ENCODE measurements around the gene RHEX. TPM values are rescaled to one million over a fixed set of nuclear protein-coding genes. Genes with fewer than 3 reads are reported as not detected.

Gene RHEX
- total and polyA plus RNA-seq, 2 of the 13 experiments (the other 11 are each of a cell fraction or from before 2014, with no cell fraction given): 1.4 to 2.7 TPM

DNA sequence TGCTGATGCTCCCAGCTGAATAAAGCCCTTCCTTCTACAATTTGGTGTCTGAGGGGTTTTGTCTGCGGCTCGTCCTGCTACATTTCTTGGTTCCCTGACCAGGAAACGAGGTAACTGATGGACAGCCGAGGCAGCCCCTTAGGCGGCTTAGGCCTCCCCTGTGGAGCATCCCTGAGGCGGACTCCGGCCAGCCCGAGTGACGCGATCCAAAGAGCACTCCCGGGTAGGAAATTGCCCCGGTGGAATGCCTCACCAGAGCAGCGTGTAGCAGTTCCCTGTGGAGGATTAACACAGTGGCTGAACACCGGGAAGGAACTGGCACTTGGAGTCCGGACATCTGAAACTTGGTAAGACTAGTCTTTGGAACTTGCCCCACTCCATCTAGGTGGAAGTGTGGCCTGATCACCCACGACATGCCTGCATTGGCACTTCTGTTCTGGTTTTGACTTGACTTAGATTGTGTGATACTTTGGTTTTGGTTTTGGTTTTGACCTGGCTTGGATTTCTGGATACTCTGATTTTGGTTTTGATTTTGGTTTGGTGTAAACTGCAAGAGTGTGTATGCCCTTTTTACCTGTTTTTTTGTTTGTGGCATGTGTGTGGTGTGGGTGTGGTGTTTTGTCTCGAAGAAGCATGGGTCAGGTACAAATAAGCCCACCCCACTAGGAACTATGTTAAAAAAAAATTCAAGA is at the start of gene RHEX (continued):
- TF ChIP-seq, protein P1, sequence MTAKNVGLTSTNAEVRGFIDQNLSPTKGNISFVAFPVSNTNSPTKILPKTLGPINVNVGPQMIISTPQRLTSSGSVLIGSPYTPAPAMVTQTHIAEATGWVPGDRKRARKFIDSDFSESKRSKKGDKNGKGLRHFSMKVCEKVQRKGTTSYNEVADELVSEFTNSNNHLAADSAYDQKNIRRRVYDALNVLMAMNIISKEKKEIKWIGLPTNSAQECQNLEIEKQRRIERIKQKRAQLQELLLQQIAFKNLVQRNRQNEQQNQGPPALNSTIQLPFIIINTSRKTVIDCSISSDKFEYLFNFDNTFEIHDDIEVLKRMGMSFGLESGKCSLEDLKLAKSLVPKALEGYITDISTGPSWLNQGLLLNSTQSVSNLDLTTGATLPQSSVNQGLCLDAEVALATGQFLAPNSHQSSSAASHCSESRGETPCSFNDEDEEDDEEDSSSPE (CRISPR knock-in tag; IDR thresholded peaks at IDR 0.05): 0 out of 2 replicates have a peak, but pooled peaks have one; percentile 10
- TF ChIP-seq PHF21A (CRISPR knock-in tag; IDR thresholded peaks at IDR 0.05): 0 out of 2 replicates have a peak, but pooled peaks have one; percentile 27
- TF ChIP-seq, protein P2, sequence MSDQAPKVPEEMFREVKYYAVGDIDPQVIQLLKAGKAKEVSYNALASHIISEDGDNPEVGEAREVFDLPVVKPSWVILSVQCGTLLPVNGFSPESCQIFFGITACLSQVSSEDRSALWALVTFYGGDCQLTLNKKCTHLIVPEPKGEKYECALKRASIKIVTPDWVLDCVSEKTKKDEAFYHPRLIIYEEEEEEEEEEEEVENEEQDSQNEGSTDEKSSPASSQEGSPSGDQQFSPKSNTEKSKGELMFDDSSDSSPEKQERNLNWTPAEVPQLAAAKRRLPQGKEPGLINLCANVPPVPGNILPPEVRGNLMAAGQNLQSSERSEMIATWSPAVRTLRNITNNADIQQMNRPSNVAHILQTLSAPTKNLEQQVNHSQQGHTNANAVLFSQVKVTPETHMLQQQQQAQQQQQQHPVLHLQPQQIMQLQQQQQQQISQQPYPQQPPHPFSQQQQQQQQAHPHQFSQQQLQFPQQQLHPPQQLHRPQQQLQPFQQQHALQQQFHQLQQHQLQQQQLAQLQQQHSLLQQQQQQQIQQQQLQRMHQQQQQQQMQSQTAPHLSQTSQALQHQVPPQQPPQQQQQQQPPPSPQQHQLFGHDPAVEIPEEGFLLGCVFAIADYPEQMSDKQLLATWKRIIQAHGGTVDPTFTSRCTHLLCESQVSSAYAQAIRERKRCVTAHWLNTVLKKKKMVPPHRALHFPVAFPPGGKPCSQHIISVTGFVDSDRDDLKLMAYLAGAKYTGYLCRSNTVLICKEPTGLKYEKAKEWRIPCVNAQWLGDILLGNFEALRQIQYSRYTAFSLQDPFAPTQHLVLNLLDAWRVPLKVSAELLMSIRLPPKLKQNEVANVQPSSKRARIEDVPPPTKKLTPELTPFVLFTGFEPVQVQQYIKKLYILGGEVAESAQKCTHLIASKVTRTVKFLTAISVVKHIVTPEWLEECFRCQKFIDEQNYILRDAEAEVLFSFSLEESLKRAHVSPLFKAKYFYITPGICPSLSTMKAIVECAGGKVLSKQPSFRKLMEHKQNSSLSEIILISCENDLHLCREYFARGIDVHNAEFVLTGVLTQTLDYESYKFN (CRISPR knock-in tag; conservative IDR thresholded peaks at IDR 0.05): peak; percentile 66
- TF ChIP-seq JUND (CRISPR knock-in tag; IDR thresholded peaks at IDR 0.05): peak; percentile 56; the same call in 1 of the 2 replicates
- TF ChIP-seq, protein P3, sequence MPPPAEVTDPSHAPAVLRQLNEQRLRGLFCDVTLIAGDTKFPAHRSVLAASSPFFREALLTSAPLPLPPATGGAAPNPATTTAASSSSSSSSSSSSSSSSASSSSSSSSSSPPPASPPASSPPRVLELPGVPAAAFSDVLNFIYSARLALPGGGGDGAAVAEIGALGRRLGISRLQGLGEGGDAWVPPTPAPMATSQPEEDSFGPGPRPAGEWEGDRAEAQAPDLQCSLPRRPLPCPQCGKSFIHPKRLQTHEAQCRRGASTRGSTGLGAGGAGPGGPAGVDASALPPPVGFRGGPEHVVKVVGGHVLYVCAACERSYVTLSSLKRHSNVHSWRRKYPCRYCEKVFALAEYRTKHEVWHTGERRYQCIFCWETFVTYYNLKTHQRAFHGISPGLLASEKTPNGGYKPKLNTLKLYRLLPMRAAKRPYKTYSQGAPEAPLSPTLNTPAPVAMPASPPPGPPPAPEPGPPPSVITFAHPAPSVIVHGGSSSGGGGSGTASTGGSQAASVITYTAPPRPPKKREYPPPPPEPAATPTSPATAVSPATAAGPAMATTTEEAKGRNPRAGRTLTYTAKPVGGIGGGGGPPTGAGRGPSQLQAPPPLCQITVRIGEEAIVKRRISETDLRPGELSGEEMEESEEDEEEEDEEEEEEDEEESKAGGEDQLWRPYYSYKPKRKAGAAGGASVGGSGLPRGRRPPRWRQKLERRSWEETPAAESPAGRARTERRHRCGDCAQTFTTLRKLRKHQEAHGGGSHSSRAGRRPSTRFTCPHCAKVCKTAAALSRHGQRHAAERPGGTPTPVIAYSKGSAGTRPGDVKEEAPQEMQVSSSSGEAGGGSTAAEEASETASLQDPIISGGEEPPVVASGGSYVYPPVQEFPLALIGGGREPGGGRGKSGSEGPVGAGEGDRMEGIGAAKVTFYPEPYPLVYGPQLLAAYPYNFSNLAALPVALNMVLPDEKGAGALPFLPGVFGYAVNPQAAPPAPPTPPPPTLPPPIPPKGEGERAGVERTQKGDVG (CRISPR knock-in tag; IDR thresholded peaks at IDR 0.05; ENCODE audit: borderline replicate concordance): peak; percentile 46; the same call in 1 of the 2 replicates
- TF ChIP-seq SPEN (CRISPR knock-in tag; IDR thresholded peaks at IDR 0.05; ENCODE audit: low read depth): 0 out of 2 replicates have a peak, but pooled peaks have one; percentile 43
- TF ChIP-seq RAD21 (CRISPR knock-in tag; IDR thresholded peaks at IDR 0.05): 0 out of 2 replicates have a peak, but pooled peaks have one; percentile 11
- TF ChIP-seq ZNF292 (CRISPR knock-in tag; IDR thresholded peaks at IDR 0.05; ENCODE audit: borderline replicate concordance, low read depth): peak; percentile 82
- peak; percentile 91 for TF ChIP-seq KAT7 (CRISPR knock-in tag; IDR thresholded peaks at IDR 0.05; ENCODE audit: borderline replicate concordance)
- TF ChIP-seq, protein P4, sequence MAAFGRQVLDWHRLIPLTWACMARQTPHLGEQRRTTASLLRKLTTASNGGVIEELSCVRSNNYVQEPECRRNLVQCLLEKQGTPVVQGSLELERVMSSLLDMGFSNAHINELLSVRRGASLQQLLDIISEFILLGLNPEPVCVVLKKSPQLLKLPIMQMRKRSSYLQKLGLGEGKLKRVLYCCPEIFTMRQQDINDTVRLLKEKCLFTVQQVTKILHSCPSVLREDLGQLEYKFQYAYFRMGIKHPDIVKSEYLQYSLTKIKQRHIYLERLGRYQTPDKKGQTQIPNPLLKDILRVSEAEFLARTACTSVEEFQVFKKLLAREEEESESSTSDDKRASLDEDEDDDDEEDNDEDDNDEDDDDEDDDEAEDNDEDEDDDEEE (CRISPR knock-in tag; IDR thresholded peaks at IDR 0.05): peak; percentile 82; the same call in 1 of the 2 replicates
- 0 out of 2 replicates have a peak, but pooled peaks have one; percentile 12 for TF ChIP-seq ZNF329 (CRISPR knock-in tag; IDR thresholded peaks at IDR 0.05; ENCODE audit: low read depth)
- TF ChIP-seq MTA1 (CRISPR knock-in tag; IDR thresholded peaks at IDR 0.05; ENCODE audit: borderline replicate concordance): peak; percentile 93
- TF ChIP-seq ZNF251 (CRISPR knock-in tag; IDR thresholded peaks at IDR 0.05): peak; percentile 76; the same call in 1 of the 2 replicates

Measured in HepG2 (cell line).